Measurements from ENCODE around the gene UBL4B.
A peak's percentile ranks its signal among the peaks of the same experiment; 100 is the strongest.

UBL4B gene

GRCh38 chr1:110114173-110114572 lies 1.9 kb downstream of the UBL4B start:
- no peak for DNase-seq (ENCODE audit: low spot score)

GRCh38 chr1:110114784-110115183 lies 2.5 kb downstream of the UBL4B start:
- DNase-seq (ENCODE audit: low spot score), result no peak

GRCh38 chr1:110118636-110119396 lies 6.6 kb downstream of the UBL4B start:
- DNase-seq (ENCODE audit: low spot score), result no peak

DNA sequence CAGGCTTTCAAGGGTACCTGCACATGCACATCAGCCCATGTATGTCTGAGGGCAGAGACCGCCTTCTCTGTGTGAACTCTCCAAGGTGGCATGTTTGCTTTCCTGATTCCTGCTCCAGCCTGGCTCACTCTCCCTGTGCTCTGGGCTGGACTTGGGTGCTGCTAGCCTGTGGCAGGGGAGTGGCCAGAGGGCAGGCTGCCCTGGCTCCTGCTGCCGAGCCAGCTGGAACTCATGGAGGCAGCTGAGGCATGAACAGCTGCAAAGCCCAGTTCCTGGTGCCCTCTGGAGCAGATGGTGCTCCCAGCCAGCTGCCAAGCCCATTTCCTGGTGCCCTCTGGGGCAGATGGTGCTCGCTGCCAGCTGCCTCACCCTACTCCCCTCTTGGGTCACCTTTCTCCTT lies 7.6 kb downstream of the UBL4B start:
- DNase-seq (ENCODE audit: low spot score), result no peak

GRCh38 chr1:110120960-110121561 lies 8.8 kb downstream of the UBL4B start:
- DNase-seq (ENCODE audit: low spot score), result no peak

- peak; percentile 60 for DNase-seq (ENCODE audit: low spot score)
These were observed 11.0 kb downstream of the UBL4B start for GRCh38 chr1:110123224-110123623.

- no peak for DNase-seq (ENCODE audit: low spot score)
These were observed 13.6 kb downstream of the UBL4B start for GRCh38 chr1:110125810-110126209.

- DNase-seq (ENCODE audit: low spot score), result peak; percentile 26
These were observed 17.9 kb downstream of the UBL4B start for GRCh38 chr1:110130113-110130591.

GRCh38 chr1:110130989-110131388 lies 18.7 kb downstream of the UBL4B start:
- no peak for DNase-seq (ENCODE audit: low spot score)

- no peak for DNase-seq (ENCODE audit: low spot score)
These were observed 20.4 kb downstream of the UBL4B start for GRCh38 chr1:110132682-110133081.

- peak; percentile 55 for DNase-seq (ENCODE audit: low spot score)
These were observed 21.2 kb downstream of the UBL4B start for GRCh38 chr1:110133436-110133835.

DNA sequence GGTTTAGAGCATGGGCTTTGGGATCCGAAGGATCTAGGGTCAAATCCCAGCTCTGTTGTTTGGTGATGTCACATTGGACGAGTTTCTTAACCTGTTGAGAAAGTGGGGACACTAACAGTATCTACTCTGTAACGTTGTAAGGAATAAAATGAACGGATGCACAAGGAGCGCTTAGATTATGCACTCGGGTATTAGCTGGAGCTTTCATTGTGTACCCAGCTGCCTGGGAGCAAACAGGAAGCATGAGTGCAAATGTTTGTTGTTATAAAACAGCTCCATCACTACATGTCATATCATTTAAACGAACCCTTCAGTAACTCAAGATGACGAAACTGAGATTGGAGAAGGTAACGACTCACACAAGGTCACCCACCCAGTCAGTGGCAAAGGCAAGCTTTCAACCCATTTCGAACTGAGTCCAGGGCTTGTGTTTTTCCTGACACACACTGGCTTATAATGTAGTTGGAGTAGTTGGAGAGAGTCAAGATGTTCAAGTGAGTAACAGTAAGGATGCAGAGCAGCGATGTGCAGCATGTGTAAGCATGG lies 21.9 kb downstream of the UBL4B start:
- DNase-seq (ENCODE audit: low spot score), result no peak

- no peak for DNase-seq (ENCODE audit: low spot score)
These were observed 23.0 kb downstream of the UBL4B start for GRCh38 chr1:110135246-110135645.

DNA sequence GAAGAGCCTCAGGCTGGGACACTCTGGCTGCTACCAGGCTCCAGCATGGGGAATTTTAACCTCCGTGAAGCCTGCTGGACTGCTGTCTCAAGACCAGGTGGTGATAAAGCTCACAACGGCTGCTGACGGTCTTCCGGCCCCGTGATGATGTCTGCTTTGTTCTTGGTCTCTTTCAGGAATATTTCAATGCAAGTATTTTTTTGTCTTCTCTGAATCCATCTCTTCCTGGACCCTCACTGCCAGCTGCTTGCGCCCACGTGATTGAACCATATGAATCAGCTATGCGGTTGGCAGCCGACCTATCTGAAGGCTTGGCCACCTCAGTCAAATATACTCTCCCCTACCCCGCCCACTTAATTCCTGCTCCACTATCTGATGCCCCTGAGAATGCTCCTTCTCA lies 23.4 kb downstream of the UBL4B start:
- no peak for DNase-seq (ENCODE audit: low spot score)

DNA sequence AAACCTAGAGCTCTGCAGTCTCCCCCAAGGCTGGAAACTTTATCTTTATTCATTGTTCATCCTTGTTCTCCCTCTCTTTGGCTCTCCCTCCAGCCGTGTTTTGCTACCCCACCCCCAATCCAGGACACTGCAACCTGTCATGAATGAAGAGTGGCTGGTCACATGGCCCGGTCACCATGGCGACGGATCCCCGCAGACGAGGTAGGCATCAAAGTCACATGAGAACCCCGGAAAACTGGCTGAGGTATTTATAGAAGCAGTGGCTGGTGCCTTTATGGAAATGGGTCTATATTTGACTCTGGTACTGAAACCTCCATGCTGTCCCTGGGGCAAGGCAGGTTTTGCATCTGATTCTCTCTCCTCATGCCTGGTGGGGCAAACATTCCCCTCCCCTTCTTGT lies 24.7 kb downstream of the UBL4B start:
- no peak for DNase-seq (ENCODE audit: low spot score)

DNA sequence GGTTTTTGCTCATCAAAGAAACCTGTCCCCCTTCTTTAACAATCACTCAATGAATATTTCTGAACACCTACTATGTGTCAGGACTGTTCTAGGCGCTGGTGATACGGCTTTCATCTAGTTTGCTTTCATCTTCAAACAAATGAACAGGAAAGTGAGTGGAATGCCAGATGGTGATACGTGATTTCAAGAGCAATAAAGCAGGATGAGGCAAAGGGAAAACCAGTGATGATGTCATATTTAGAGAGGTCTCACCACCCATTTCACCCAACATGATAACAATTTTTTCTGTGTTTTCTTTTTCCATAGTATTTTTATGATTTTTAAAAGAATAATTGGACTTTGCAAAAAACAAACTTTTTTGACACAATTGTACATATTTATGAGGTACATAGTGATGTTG lies 26.7 kb downstream of the UBL4B start:
- DNase-seq (ENCODE audit: low spot score), result no peak

DNA sequence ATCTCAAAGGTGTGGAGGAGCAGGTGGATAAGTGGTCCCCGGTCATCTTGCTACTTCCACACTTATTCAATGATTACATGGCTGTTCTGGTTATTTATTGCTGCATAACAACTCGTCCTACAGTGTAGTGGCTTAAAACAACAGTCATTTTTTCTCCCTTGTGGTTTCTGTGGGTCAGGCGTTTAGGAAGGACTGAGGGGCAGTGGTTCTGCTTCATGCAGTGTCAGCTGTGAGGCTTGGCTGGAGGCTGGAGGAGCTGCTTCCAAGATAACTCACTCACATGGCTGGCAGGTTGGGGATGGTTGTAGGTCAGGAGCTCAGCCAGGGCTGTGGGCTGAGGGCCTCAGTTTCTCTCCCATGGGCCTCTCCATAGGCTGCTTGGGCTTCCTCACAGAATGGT lies 32.1 kb downstream of the UBL4B start:
- DNase-seq (ENCODE audit: low spot score), result no peak

DNA sequence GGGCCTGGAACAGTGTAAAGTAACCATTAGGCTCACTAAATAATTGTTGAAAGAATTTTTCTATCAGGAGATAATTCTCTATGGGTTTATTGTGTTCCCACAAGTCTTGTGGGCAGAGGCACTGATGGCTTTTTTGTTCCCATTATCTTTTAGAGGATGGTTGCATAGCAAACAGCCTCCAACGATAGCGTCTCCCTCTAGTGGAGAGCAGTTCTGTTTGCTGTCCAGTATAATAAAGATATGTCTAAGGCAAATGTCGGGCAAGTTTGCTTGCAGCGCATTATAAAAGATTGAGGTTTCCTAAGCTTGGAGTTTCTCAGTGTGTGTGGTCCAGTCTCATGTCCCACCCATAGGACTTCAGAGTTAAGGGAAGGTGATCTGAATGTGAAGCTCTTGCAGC lies 36.7 kb downstream of the UBL4B start:
- no peak for DNase-seq (ENCODE audit: low spot score)

- DNase-seq (ENCODE audit: low spot score), result peak; percentile 82
These were observed 38.3 kb downstream of the UBL4B start, which contains the start of gene SLC6A17 for GRCh38 chr1:110150330-110151174. SLC6A17 (plus strand) TSS chr1:110150494; CDS start chr1:110166930, 16,436 bp downstream.

DNA sequence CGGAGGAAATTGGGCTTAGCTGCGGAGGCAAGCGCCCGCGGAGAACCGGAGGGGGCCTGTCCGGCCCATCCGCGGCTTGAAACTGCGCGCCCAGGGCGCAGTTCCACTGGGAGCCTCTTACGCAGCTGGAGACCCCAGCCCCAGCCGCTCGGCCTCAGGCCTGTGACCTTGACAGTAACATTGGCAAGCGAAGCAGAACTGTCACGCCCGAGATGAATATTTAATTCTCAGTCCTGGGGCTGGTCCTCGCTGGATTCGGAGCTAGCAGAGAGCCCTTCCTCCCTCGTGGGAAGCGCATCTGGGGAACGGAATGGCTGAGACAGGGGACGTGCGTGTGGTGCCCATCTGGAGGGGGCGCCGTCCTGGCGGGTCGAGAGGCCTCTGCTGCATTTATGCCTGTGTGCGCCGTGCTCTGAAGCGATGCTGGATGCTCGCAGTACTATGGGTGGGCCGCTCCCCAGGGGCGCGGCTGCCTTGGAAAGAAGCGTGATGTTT lies 39.0 kb downstream of the UBL4B start:
- DNase-seq (ENCODE audit: low spot score), result no peak

DNA sequence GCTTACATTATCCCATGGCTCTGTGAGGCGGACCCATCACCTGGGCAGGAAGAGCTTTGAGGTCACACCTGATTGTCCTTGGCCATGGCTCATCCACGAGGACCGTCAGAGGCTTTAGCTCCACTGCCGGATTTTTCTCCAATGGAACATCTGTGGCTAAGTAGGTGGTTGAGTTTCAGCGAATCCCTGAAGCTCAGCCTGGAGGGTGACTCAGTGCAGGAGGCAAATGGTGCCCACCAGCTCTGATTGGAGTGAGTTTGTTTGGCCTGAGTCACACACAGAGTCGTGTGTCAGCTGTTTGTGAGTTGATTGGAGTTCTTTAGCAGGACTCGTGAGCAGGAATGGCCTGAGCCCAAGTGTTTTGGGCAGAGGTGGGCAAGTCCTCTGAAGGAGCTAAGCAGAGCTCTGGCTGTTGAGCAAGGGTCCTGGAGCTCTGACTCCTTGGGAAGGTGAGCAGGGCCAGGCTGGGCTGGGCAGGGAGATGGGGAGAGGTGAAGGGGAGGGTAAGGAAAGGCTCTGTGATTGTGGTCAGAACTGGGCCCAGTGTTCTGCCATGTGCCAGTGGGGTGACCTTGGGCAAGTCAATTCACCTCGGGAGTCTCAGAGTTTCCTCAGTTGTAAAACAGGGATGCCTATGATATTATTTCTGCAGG lies 40.0 kb downstream of the UBL4B start:
- DNase-seq (ENCODE audit: low spot score), result peak; percentile 61

Measured in GM03348 (cell line).